Measurements from ENCODE around the gene FGF18. TPM values are rescaled to one million over a fixed set of nuclear protein-coding genes. Genes with fewer than 3 reads are reported as not detected.

FGF18 gene
- total and polyA plus RNA-seq, 12 donors = 0.14 to 1.5 (median 0.30) TPM

- H3K9me3 ChIP-seq (replicated peaks in 1 of 3) = no peaks in the 10 kb centered on the region
- TF ChIP-seq POLR2A (IDR thresholded peaks at IDR 0.05) (no peak), CTCF (IDR thresholded peaks at IDR 0.05) (no peak)
- DNase-seq = no peak
- no peaks in the 10 kb centered on the region for H3K36me3 ChIP-seq (replicated peaks in 1 of 2)
- H3K27ac ChIP-seq = no peak overlapping the region
- no peaks in the 10 kb centered on the region for H3K4me1 ChIP-seq (replicated peaks in 1 of 2)
- no peak overlapping the region for H3K4me3 ChIP-seq
- no peaks in the 10 kb centered on the region for H3K27me3 ChIP-seq
- intact Hi-C loops (cut with DNase I) = no loop called here
- 65 to 86% (median 75%) methylated on average over 4 of the region's 4 CpGs for WGBS, 4 donors
These were observed 59.7 kb downstream of the FGF18 start for GRCh38 chr5:171478946-171479775.

GRCh38 chr5:171479776-171480125 lies 60.3 kb downstream of the FGF18 start:
- no peaks in the 10 kb centered on the region for H3K36me3 ChIP-seq (replicated peaks in 1 of 2)
- H3K4me3 ChIP-seq = no peak overlapping the region
- no peaks in the 10 kb centered on the region for H3K27me3 ChIP-seq
- TF ChIP-seq CTCF (IDR thresholded peaks at IDR 0.05) = no peak
- TF ChIP-seq POLR2A (IDR thresholded peaks at IDR 0.05) = no peak
- 50 to 93% (median 86%) methylated on average over 1 of the region's 1 CpG for WGBS, 4 donors
- H3K4me1 ChIP-seq (replicated peaks in 1 of 2) = no peaks in the 10 kb centered on the region
- intact Hi-C loops (cut with DNase I) = no loop called here
- no peaks in the 10 kb centered on the region for H3K9me3 ChIP-seq (replicated peaks in 1 of 3)
- DNase-seq = no peak
- H3K27ac ChIP-seq = no peak overlapping the region

GRCh38 chr5:171480239-171480638 lies 60.8 kb downstream of the FGF18 start:
- TF ChIP-seq CTCF (IDR thresholded peaks at IDR 0.05) = no peak
- no peak for TF ChIP-seq POLR2A (IDR thresholded peaks at IDR 0.05)
- no peaks in the 10 kb centered on the region for H3K36me3 ChIP-seq (replicated peaks in 1 of 2)
- H3K27me3 ChIP-seq = no peaks in the 10 kb centered on the region
- no peak overlapping the region for H3K27ac ChIP-seq
- H3K4me1 ChIP-seq (replicated peaks in 1 of 2) = no peaks in the 10 kb centered on the region
- 58 to 74% (median 68%) methylated on average over 5 to 6 of the region's 6 CpGs for WGBS, 4 donors
- no peak for DNase-seq
- H3K4me3 ChIP-seq = no peak overlapping the region
- intact Hi-C loops (cut with DNase I) = no loop called here
- no peaks in the 10 kb centered on the region for H3K9me3 ChIP-seq (replicated peaks in 1 of 3)

- H3K36me3 ChIP-seq (replicated peaks in 1 of 2) = no peaks in the 10 kb centered on the region
- no peak overlapping the region for H3K27ac ChIP-seq
- no peak overlapping the region for H3K4me3 ChIP-seq
- intact Hi-C loops (cut with DNase I) = no loop called here
- 77 to 87% (median 83%) methylated on average over 9 to 10 of the region's 10 CpGs for WGBS, 4 donors
- TF ChIP-seq POLR2A (IDR thresholded peaks at IDR 0.05) = no peak
- no peaks in the 10 kb centered on the region for H3K4me1 ChIP-seq (replicated peaks in 1 of 2)
- no peak for DNase-seq
- no peaks in the 10 kb centered on the region for H3K9me3 ChIP-seq (replicated peaks in 1 of 3)
- no peaks in the 10 kb centered on the region for H3K27me3 ChIP-seq
These were observed 62.4 kb downstream of the FGF18 start for GRCh38 chr5:171481571-171482433.
